ELR (cell line): ENCODE results near the gene NPPA.

Source experiments
- DNase-seq: peaks from one replicate; pipeline ENCODE4 v3.0.0-alpha.2; 2015; ENCODE audit warnings: low read depth

The NPPA gene

GRCh38 chr1:11842154-11843041, 5.2 kb downstream of the NPPA start:
- no peak for DNase-seq

- no peak for DNase-seq
Observed at GRCh38 chr1:11841245-11842153, 6.1 kb downstream of the NPPA start.

- DNase-seq = no peak
Observed at GRCh38 chr1:11839727-11840705, 7.6 kb downstream of the NPPA start.

- DNase-seq = peak; percentile 62
Observed at GRCh38 chr1:11838349-11839272, 9.0 kb downstream of the NPPA start.

GRCh38 chr1:11837767-11838348, 9.7 kb downstream of the NPPA start:
- DNase-seq = no peak

GRCh38 chr1:11836955-11837766, 10.4 kb downstream of the NPPA start:
- DNase-seq = no peak

GRCh38 chr1:11835441-11836225, 11.9 kb downstream of the NPPA start:
- DNase-seq = no peak

- no peak for DNase-seq
Observed at GRCh38 chr1:11833900-11834299, 13.7 kb downstream of the NPPA start.

- DNase-seq = no peak
Observed at GRCh38 chr1:11833497-11833896, 14.1 kb downstream of the NPPA start.

GRCh38 chr1:11831945-11832725, 15.4 kb downstream of the NPPA start:
- DNase-seq = no peak

- DNase-seq = no peak
Observed at GRCh38 chr1:11828511-11828910, 19.1 kb downstream of the NPPA start.

- no peak for DNase-seq
Observed at GRCh38 chr1:11826946-11827345, 20.6 kb downstream of the NPPA start.

GRCh38 chr1:11825131-11825530, 22.5 kb downstream of the NPPA start:
- peak; percentile 29 for DNase-seq

GRCh38 chr1:11823366-11824137, 24.0 kb downstream of the NPPA start:
- DNase-seq = no peak

GRCh38 chr1:11822091-11822490, 25.5 kb downstream of the NPPA start:
- peak; percentile 32 for DNase-seq

- DNase-seq = no peak
Observed at GRCh38 chr1:11817192-11817591, 30.4 kb downstream of the NPPA start.

GRCh38 chr1:11813021-11813420, 34.6 kb downstream of the NPPA start:
- DNase-seq = no peak
